H9 (cell line): ENCODE data around the gene PXYLP1. TPM values are rescaled to one million over a fixed set of nuclear protein-coding genes. Genes with fewer than 3 reads are reported as not detected.

Experiments
- DNase-seq: peaks from one replicate; pipeline ENCODE4 v3.0.0-alpha.2; 2017
- H2AFZ ChIP-seq: one replicate; pipeline ENCODE4 v1.6.1; 2013; ENCODE audit warnings: mild to moderate bottlenecking, low read length, control low read depth, moderate library complexity
- H2AK5ac ChIP-seq: 2 replicates; pipeline ENCODE4 v1.6.1; 2013; ENCODE audit warnings: low read length, control low read depth, mixed read lengths; ENCODE audit not compliant: insufficient read length
- H2BK120ac ChIP-seq: one replicate; pipeline ENCODE4 v1.6.1; 2013; ENCODE audit warnings: low read depth, mild to moderate bottlenecking, low read length, control low read depth, inconsistent platforms; ENCODE audit not compliant: poor library complexity, severe bottlenecking
- H2BK12ac ChIP-seq: 2 replicates; pipeline ENCODE4 v1.6.1; 2013; ENCODE audit warnings: low read length, control low read depth, mixed read lengths, low read depth; ENCODE audit not compliant: insufficient read length
- H2BK15ac ChIP-seq: 2 replicates; pipeline ENCODE4 v1.6.1; 2013; ENCODE audit warnings: low read depth, low read length, control low read depth
- H2BK20ac ChIP-seq: one replicate; pipeline ENCODE4 v1.6.1; 2013; ENCODE audit warnings: low read depth, mild to moderate bottlenecking, low read length, control low read depth, inconsistent platforms; ENCODE audit not compliant: poor library complexity, severe bottlenecking
- H2BK5ac ChIP-seq: 2 replicates; pipeline ENCODE4 v1.6.1; 2013; ENCODE audit warnings: low read length, control low read depth, mixed read lengths; ENCODE audit not compliant: insufficient read length
- H3K14ac ChIP-seq: 2 replicates; pipeline ENCODE4 v1.6.1; 2013; ENCODE audit warnings: low read length, control low read depth; ENCODE audit not compliant: insufficient read depth
- H3K18ac ChIP-seq: 2 replicates; pipeline ENCODE4 v1.6.1; 2013; ENCODE audit warnings: low read depth, mild to moderate bottlenecking, mixed read lengths, low read length, control low read depth; ENCODE audit not compliant: insufficient read length
- H3K23ac ChIP-seq: 2 replicates; pipeline ENCODE4 v1.6.1; 2013; ENCODE audit warnings: low read length, control low read depth, mixed read lengths, low read depth; ENCODE audit not compliant: insufficient read length
- H3K23me2 ChIP-seq: 2 replicates; pipeline ENCODE4 v1.6.1; 2013; ENCODE audit warnings: low read depth, mild to moderate bottlenecking, mixed read lengths, low read length, control low read depth; ENCODE audit not compliant: insufficient read length, poor library complexity, severe bottlenecking
- H3K27ac ChIP-seq: 2 replicates; pipeline ENCODE4 v1.5.1; 2013; ENCODE audit warnings: low read length, control low read depth, mixed read lengths, low read depth; ENCODE audit not compliant: insufficient read length
- H3K27me3 ChIP-seq: 2 replicates; pipeline ENCODE4 v1.6.1; 2013; ENCODE audit warnings: low read length, control low read depth, inconsistent platforms; ENCODE audit not compliant: insufficient read depth
- H3K4ac ChIP-seq: 2 replicates; pipeline ENCODE4 v1.6.1; 2013; ENCODE audit warnings: low read depth, mild to moderate bottlenecking, control low read depth, inconsistent platforms, low read length, moderate library complexity
- H3K4me1 ChIP-seq: 2 replicates; pipeline ENCODE4 v1.6.1; 2013; ENCODE audit warnings: low read length, control low read depth, inconsistent platforms; ENCODE audit not compliant: insufficient read depth
- H3K4me2 ChIP-seq: 2 replicates; pipeline ENCODE4 v1.6.1; 2013; ENCODE audit warnings: low read length, control low read depth, mixed read lengths; ENCODE audit not compliant: insufficient read length, insufficient read depth
- H3K56ac ChIP-seq: 2 replicates; pipeline ENCODE4 v1.6.1; 2013; ENCODE audit warnings: low read depth, mild to moderate bottlenecking, mixed read lengths, low read length, control low read depth; ENCODE audit not compliant: insufficient read length
- H3K79me1 ChIP-seq: 2 replicates; pipeline ENCODE4 v1.6.1; 2013; ENCODE audit warnings: low read depth, mild to moderate bottlenecking, moderate library complexity, low read length, control low read depth, inconsistent platforms; ENCODE audit not compliant: insufficient read depth, poor library complexity, severe bottlenecking
- H3K79me2 ChIP-seq: 2 replicates; pipeline ENCODE4 v1.6.1; 2013; ENCODE audit warnings: low read length, control low read depth, inconsistent platforms; ENCODE audit not compliant: insufficient read depth
- H3K9ac ChIP-seq: 2 replicates; pipeline ENCODE4 v1.6.1; 2013; ENCODE audit warnings: low read length, control low read depth, mixed read lengths; ENCODE audit not compliant: insufficient read length; ENCODE audit errors: extremely low read depth
- H3K9me3 ChIP-seq: one replicate; pipeline ENCODE4 v1.6.1; 2013; ENCODE audit warnings: low read depth, low read length, inconsistent platforms; ENCODE audit not compliant: control insufficient read depth
- H3T11ph ChIP-seq: one replicate; pipeline ENCODE4 v1.6.1; 2013; ENCODE audit warnings: mild to moderate bottlenecking, low read length, control low read depth, inconsistent platforms
- H4K20me1 ChIP-seq: one replicate; pipeline ENCODE4 v1.6.1; 2013; ENCODE audit not compliant: control insufficient read depth, insufficient read length, insufficient read depth
- H4K5ac ChIP-seq: 2 replicates; pipeline ENCODE4 v1.6.1; 2013; ENCODE audit warnings: low read depth, mild to moderate bottlenecking, mixed read lengths, low read length, control low read depth; ENCODE audit not compliant: insufficient read length
- H4K8ac ChIP-seq: replicated peaks from 2 replicates; pipeline ENCODE4 v1.6.1; 2013; ENCODE audit warnings: low read length, control low read depth, mixed read lengths, low read depth; ENCODE audit not compliant: insufficient read length
- H4K91ac ChIP-seq: 2 replicates; pipeline ENCODE4 v1.6.1; 2013; ENCODE audit warnings: low read depth, mild to moderate bottlenecking, moderate library complexity, mixed read lengths, low read length, control low read depth; ENCODE audit not compliant: insufficient read length
- H3K27ac Mint-ChIP-seq, 3 experiments: 2 replicates in 2 of 3; 3 replicates in 1 of 3; pipeline ENCODE4 v1.8.0; 2020 to 2021; ENCODE audit warnings: mixed read lengths in 3 of 3, mild to moderate bottlenecking in 1 of 3, moderate library complexity in 1 of 3
- H3K27me3 Mint-ChIP-seq: 2 replicates; pipeline ENCODE4 v1.8.0; 2021; ENCODE audit warnings: low read depth, mild to moderate bottlenecking, moderate library complexity, mixed read lengths
- H3K36me3 Mint-ChIP-seq, 3 experiments: 2 replicates in 2 of 3; 3 replicates in 1 of 3; pipeline ENCODE4 v1.8.0; 2020 to 2021; ENCODE audit warnings: low read depth in 3 of 3, mixed read lengths in 3 of 3; ENCODE audit not compliant: insufficient read depth in 1 of 3
- H3K4me1 Mint-ChIP-seq, 2 experiments: 2 replicates each; pipeline ENCODE4 v1.8.0; 2020; ENCODE audit warnings: mixed read lengths in 2 of 2
- H3K4me3 Mint-ChIP-seq, 2 experiments: 2 replicates in 1 of 2; 3 replicates in 1 of 2; pipeline ENCODE4 v1.8.0; 2020 to 2021; ENCODE audit warnings: mild to moderate bottlenecking in 2 of 2, mixed read lengths in 2 of 2, moderate library complexity in 1 of 2
- H3K9me3 Mint-ChIP-seq, 2 experiments: 2 replicates in 1 of 2; 3 replicates in 1 of 2; pipeline ENCODE4 v1.8.0; 2020; ENCODE audit warnings: mild to moderate bottlenecking in 2 of 2, mixed read lengths in 2 of 2, moderate library complexity in 1 of 2
- CTCF ChIP-seq: fragments of 200-600 bp; sonication (generic); conservative IDR thresholded peaks from 3 replicates; pipeline ENCODE4 v1.8.0; 2021; ENCODE audit warnings: antibody characterized with exemption, mild to moderate bottlenecking
- WGBS: extraction: QIAGEN DNeasy Blood & Tissue Kit; methylation state at CpG from one replicate; pipeline ENCODE4 v1.1.7; 2013; ENCODE audit warnings: missing lambda C conversion rate, low lambda C conversion rate, mixed read lengths; ENCODE audit not compliant: insufficient read length; ENCODE audit errors: extremely low coverage; 5-methylcytosine and 5-hydroxymethylcytosine counted together
- total RNA-seq: library from RNA; stranded (reverse); gene quantifications from 2 replicates; pipeline ENCODE4 v1.2.1, GENCODE V29; 2021

Gene PXYLP1
- total RNA-seq, 1 experiment from 2014 or later = 17.9 TPM

GRCh38 chr3:141236361-141236760 lies 4.7 kb downstream of the PXYLP1 start:
- H3K4me3 Mint-ChIP-seq = no peak overlapping the region
- no peaks in the 10 kb centered on the region for H3K9me3 Mint-ChIP-seq
- Histone ChIP-seq H3K4ac (no peak overlapping the region), H4K5ac (no peak overlapping the region), H3K79me1 (no peaks in the 10 kb centered on the region), H3K23me2 (peaks cover 7% of the 10 kb centered on the region), H3K79me2 (no peaks in the 10 kb centered on the region), H3K27me3 (no peaks in the 10 kb centered on the region), H3K4me1 (peaks cover 6% of the 10 kb centered on the region; the same call in 1 of the 2 replicates), H4K8ac (no peak overlapping the region), H3K23ac (no peak overlapping the region), H3K9ac (no peak overlapping the region), H2BK12ac (no peak overlapping the region), H2AFZ (no peak overlapping the region), H3K9me3 (no peaks in the 10 kb centered on the region), H3K4me2 (no peak overlapping the region), H3K56ac (no peak overlapping the region), H2BK15ac (no peak overlapping the region), H2BK20ac (no peak overlapping the region), H2AK5ac (no peak overlapping the region), H3T11ph (no peak overlapping the region), H3K18ac (no peak overlapping the region), H4K91ac (no peak overlapping the region), H4K20me1 (no peaks in the 10 kb centered on the region), H2BK120ac (no peak overlapping the region), H2BK5ac (no peak overlapping the region), H3K14ac (no peak overlapping the region), H3K27ac (no peak overlapping the region)
- peaks cover 56% of the 10 kb centered on the region in 2 experiments for H3K4me1 Mint-ChIP-seq
- no peak for TF ChIP-seq CTCF
- no peak overlapping the region for H3K27ac Mint-ChIP-seq
- H3K27me3 Mint-ChIP-seq = peaks cover 15% of the 10 kb centered on the region
- H3K36me3 Mint-ChIP-seq = peaks cover 0 to 19% (median 13%) of the 10 kb centered on the region in 3 experiments; a peak in 6 of 7 replicates
- no peak for DNase-seq
- WGBS = no CpG with 5 or more reads among the region's 1 CpG
